IPS DF 4.7 (cell line): ENCODE data around the gene FAM174B.

Experiments used
- DNase-seq: peaks from one replicate; pipeline ENCODE4 v3.0.0-alpha.2; 2013; ENCODE audit warnings: low spot score; ENCODE audit errors: extremely low read depth

Gene FAM174B

GRCh38 chr15:92574161-92574560 lies 81.4 kb downstream of the FAM174B start:
- no peak for DNase-seq

DNA sequence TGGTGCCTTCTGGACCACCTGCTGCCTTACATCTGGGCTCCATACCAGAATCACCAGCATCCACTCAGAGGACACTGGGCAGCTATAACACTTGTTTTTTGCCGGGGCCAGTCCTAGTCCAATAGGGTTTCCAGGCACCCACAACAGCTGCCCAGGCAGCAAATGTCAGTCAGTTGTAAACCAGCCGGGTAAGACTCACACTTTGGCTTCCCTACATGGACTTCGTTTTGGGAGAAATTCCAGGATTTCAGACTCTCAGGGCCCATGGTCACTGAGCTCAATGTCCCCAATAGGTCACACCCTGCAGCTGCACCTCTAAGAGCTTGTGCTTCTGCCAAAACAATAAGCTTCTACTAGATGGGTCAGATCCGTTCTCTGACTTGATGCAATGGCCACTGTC lies 83.8 kb downstream of the FAM174B start:
- no peak for DNase-seq

DNA sequence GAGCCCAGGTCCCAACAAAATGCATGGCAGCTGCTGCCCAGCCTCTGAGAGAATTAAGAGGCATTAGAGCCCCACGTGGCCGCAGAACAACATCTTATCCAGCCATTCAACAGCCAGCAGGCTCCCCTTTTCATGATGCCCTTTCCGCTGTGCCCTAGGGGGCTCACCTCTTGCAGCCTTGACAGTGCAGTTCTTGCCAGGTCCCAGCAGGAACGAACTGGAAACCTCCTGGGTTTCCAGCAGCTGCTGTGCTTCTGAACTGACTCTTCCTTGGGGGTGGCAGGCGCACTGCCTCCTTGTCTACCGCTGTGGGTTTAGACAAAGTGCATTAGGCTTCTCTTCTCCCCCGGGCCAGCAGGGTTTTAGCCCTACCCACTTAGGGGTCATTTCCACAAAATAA lies 85.2 kb downstream of the FAM174B start:
- no peak for DNase-seq

- DNase-seq = no peak
These were observed 85.8 kb downstream of the FAM174B start for GRCh38 chr15:92569778-92570177.
